GM21529 (cell line): ENCODE results near the gene MYBBP1A.
A peak's percentile ranks its signal among the peaks of the same experiment; 100 is the strongest.
"Not testable (repeated sequence)": the region's sequence is repeated elsewhere in the genome, so short reads cannot be mapped to it uniquely, and the experiment has no call there.

Experiments
- ATAC-seq: cut with Tn5 transposase; IDR thresholded peaks from one replicate; pipeline ENCODE4 v1.9.1; 2021; ENCODE audit not compliant: unreplicated experiment

MYBBP1A gene

GRCh38 chr17:4554997-4555799 lies at the start of gene MYBBP1A:
TSS of gene MYBBP1A (minus strand) at chr17:4555384. CDS start at chr17:4555324, 60 bp downstream.
- peak; percentile 79 for ATAC-seq

GRCh38 chr17:4604736-4605135 lies 49.6 kb upstream of the MYBBP1A start:
- ATAC-seq = not testable (repeated sequence)

GRCh38 chr17:4604111-4604644 lies 49.0 kb upstream of the MYBBP1A start:
- ATAC-seq = no peak

GRCh38 chr17:4602041-4602440 lies 46.9 kb upstream of the MYBBP1A start:
- ATAC-seq = no peak

GRCh38 chr17:4601326-4601725 lies 46.1 kb upstream of the MYBBP1A start:
- no peak for ATAC-seq

GRCh38 chr17:4600563-4600962 lies 45.4 kb upstream of the MYBBP1A start:
- no peak for ATAC-seq

GRCh38 chr17:4599505-4600281 lies 44.5 kb upstream of the MYBBP1A start:
- no peak for ATAC-seq

- no peak for ATAC-seq
Observed at GRCh38 chr17:4598776-4599504, 43.8 kb upstream of the MYBBP1A start.

GRCh38 chr17:4597975-4598374 lies 42.8 kb upstream of the MYBBP1A start:
- ATAC-seq = no peak

GRCh38 chr17:4596636-4597380 lies 41.6 kb upstream of the MYBBP1A start:
- no peak for ATAC-seq

- ATAC-seq = not testable (repeated sequence)
Observed at GRCh38 chr17:4595685-4596342, 40.6 kb upstream of the MYBBP1A start.

- ATAC-seq = no peak
Observed at GRCh38 chr17:4594931-4595684, 39.9 kb upstream of the MYBBP1A start.

- no peak for ATAC-seq
Observed at GRCh38 chr17:4594406-4594805, 39.2 kb upstream of the MYBBP1A start.

GRCh38 chr17:4593021-4593421 lies 37.8 kb upstream of the MYBBP1A start:
- no peak for ATAC-seq

- ATAC-seq = no peak
Observed at GRCh38 chr17:4592240-4593005, 37.2 kb upstream of the MYBBP1A start.

GRCh38 chr17:4591529-4591928 lies 36.3 kb upstream of the MYBBP1A start:
- no peak for ATAC-seq

- no peak for ATAC-seq
Observed at GRCh38 chr17:4590981-4591453, 35.8 kb upstream of the MYBBP1A start.

- ATAC-seq = not testable (repeated sequence)
Observed at GRCh38 chr17:4590042-4590441, 34.9 kb upstream of the MYBBP1A start.
